Heart left ventricle (tissue), 16 donors: ENCODE measurements around the gene TC2N. TPM values are rescaled to one million over a fixed set of nuclear protein-coding genes. Genes with fewer than 3 reads are reported as not detected.
"Not testable (repeated sequence)": the region's sequence is repeated elsewhere in the genome, so short reads cannot be mapped to it uniquely, and the experiment has no call there.

Source experiments
- ATAC-seq, 4 donors: fragments of 200-7000 bp; cut with Tn5 transposase; one replicate each; pipeline ENCODE4 v1.9.1; 2020 to 2022; ENCODE audit warnings: moderate library complexity in 4 of 4, mild to moderate bottlenecking in 3 of 4, moderate number of reproducible peaks in 1 of 4
- DNase-seq, 5 donors: peaks; one replicate each; pipeline ENCODE4 v3.0.0-alpha.2; 2020
- H3K27ac ChIP-seq, 12 donors: fragments of 200-600 bp; sonication (generic) in 4 of 12; one replicate each; pipeline versions ENCODE4 v1.5.0 to v1.8.0; 2016 to 2022; ENCODE audit warnings: mild to moderate bottlenecking in 2 of 12
- H3K27me3 ChIP-seq, 9 donors: fragments of 200-600 bp; sonication (generic) in 2 of 9; one replicate each; pipeline versions ENCODE4 v1.5.1 to v1.8.0; 2016 to 2022; ENCODE audit warnings: mild to moderate bottlenecking in 3 of 9
- H3K36me3 ChIP-seq, 9 donors: fragments of 200-600 bp; sonication (generic) in 2 of 9; one replicate each; pipeline versions ENCODE4 v1.5.0 to v1.8.0; 2018 to 2022; ENCODE audit warnings: mild to moderate bottlenecking in 2 of 9
- H3K4me1 ChIP-seq, 12 donors: fragments of 200-600 bp; sonication (generic) in 4 of 12; one replicate each; pipeline versions ENCODE4 v1.5.0 to v1.8.0; 2016 to 2022; ENCODE audit warnings: mild to moderate bottlenecking in 3 of 12
- H3K4me3 ChIP-seq, 12 donors: fragments of 200-600 bp; sonication (generic) in 4 of 12; one replicate each; pipeline versions ENCODE4 v1.5.0 to v1.8.0; 2017 to 2022; ENCODE audit warnings: mild to moderate bottlenecking in 9 of 12, moderate library complexity in 4 of 12
- H3K9me3 ChIP-seq, 12 donors: fragments of 200-600 bp; sonication (generic) in 4 of 12; one replicate each; pipeline versions ENCODE4 v1.5.0 to v1.8.0; 2016 to 2022; ENCODE audit warnings: mild to moderate bottlenecking in 1 of 12
- CTCF ChIP-seq, 12 donors: fragments of 200-600 bp; sonication (generic) in 4 of 12; IDR thresholded peaks; one replicate each; pipeline versions ENCODE4 v1.5.0 to v1.8.0; 2018 to 2022; ENCODE audit warnings: antibody characterized with exemption in 12 of 12, mild to moderate bottlenecking in 5 of 12
- POLR2A ChIP-seq, 2 donors: fragments of 450-650 bp; IDR thresholded peaks; one replicate each; pipeline ENCODE4 v1.6.1; 2017; ENCODE audit warnings: antibody characterized with exemption in 2 of 2, mild to moderate bottlenecking in 2 of 2, moderate library complexity in 2 of 2
- WGBS, 4 donors: extraction: QIAGEN DNeasy Blood & Tissue Kit in 2 of 4; methylation state at CpG; one replicate each; pipeline versions ENCODE4 v1.1.5 to v1.1.7; 2013 to 2018; 5-methylcytosine and 5-hydroxymethylcytosine counted together
- intact Hi-C, 10 donors: fragments of 100-400 bp; cut with DNase I; formaldehyde crosslinking; loops; one replicate each; pipeline versions ENCODE4 v1.11.1 to v1.14.2; 2022
- polyA plus RNA-seq, 2 donors: library from polyadenylated mRNA; stranded (reverse); fragments of 200-250 nt; gene quantifications; one replicate each; pipeline ENCODE4 v1.2.3, GENCODE V29; 2013
- total RNA-seq, 9 donors: library from RNA; depleted of rRNA in 2 of 9; stranded (reverse); fragments of >200 nt in 2 of 9; fragmentation: NEBNext Ultra II Directional in 3 of 9; extraction: Animal tissue kit (Norgen Biotek cat#: 25700) in 3 of 9; gene quantifications; one replicate each; pipeline versions ENCODE4 v1.1.0 to v1.2.4, GENCODE V29; 2016 to 2023
- donor health status: ischemic (EF 13 %, LVEDD 7.1; RV severe dilation, severe dysfunction).
- donor health status: healthy with polysubstance abuse.
- donor health status: DM: no; HTN: yes; CAD: no.
- donor health status: DM: no; HTN: no; CAD: no.
- donor health status: ischemic (EF 25% LVEDD 6.9; RV normal size, moderate dysfunction).
- donor health status: ischemic (EF 25% LVEDD 5.7; RV mildly dilated, moderate dysfunction).
- donor health status: healthy.
- donor health status: DM: yes; HTN: yes; CAD: no.
- donor health status: ischemic (EF 35%, LVEDD 5.7; RV mildly dilated, moderate dysfunction).
- donor health status: nonischemic (EF 11% LVEDD 7.7; RV severe dilation, severe dysfunction).
- donor health status: DM: yes; HTN: yes; CAD: no.
- donor health status: PGD.
- donor health status: ischemic (EF 29% LVEDD 5.4; RV normal size, mild dysfunction).
- donor health status: nonischemic (EF 23%, LVEDD 6.1; RV moderate dilation, normal function).

TC2N gene
- total and polyA plus RNA-seq, 11 donors = 1.1 to 17.1 (median 2.8) TPM

- Histone ChIP-seq H3K4me1 (peaks cover 0 to 65% (median 13%) of the 10 kb centered on the region in 12 donors), H3K9me3 (no peaks in the 10 kb centered on the region), H3K4me3 (no peak overlapping the region), H3K36me3 (no peaks in the 10 kb centered on the region), H3K27ac (peak overlapping the region in 3 of 12 donors; percentile 4 to 78 (median 66)), H3K27me3 (no peaks in the 10 kb centered on the region)
- no peak for TF ChIP-seq POLR2A (IDR thresholded peaks at IDR 0.05)
- TF ChIP-seq CTCF (IDR thresholded peaks at IDR 0.05) = no peak
- intact Hi-C loops = no loop called here
- DNase-seq (no peak), ATAC-seq (no peak)
- 79 to 85% (median 84%) methylated on average over 5 of the region's 5 CpGs for WGBS, 4 donors
Observed at GRCh38 chr14:91898372-91898771, 31.0 kb upstream of the TC2N start.

- H3K9me3 ChIP-seq, intact Hi-C loops, H3K36me3 ChIP-seq, DNase-seq, H3K27me3 ChIP-seq, ATAC-seq, H3K4me3 ChIP-seq: not testable (repeated sequence)
- H3K27ac ChIP-seq = peak overlapping the region; percentile 15 to 78 (median 50)
- peaks cover 0 to 65% (median 10%) of the 10 kb centered on the region in 12 donors for H3K4me1 ChIP-seq
- 80 to 92% (median 91%) methylated on average over 5 of the region's 5 CpGs for WGBS, 4 donors
Observed at GRCh38 chr14:91897716-91898115, 30.4 kb upstream of the TC2N start.

GRCh38 chr14:91897106-91897701 lies 29.9 kb upstream of the TC2N start:
- no peak for TF ChIP-seq POLR2A (IDR thresholded peaks at IDR 0.05)
- no peak for TF ChIP-seq CTCF (IDR thresholded peaks at IDR 0.05)
- intact Hi-C loops = no loop called here
- Histone ChIP-seq H3K4me3 (no peak overlapping the region), H3K27me3 (no peaks in the 10 kb centered on the region), H3K4me1 (peaks cover 0 to 65% (median 12%) of the 10 kb centered on the region in 12 donors), H3K27ac (peak overlapping the region; percentile 15 to 78 (median 50)), H3K9me3 (no peaks in the 10 kb centered on the region), H3K36me3 (no peaks in the 10 kb centered on the region)
- ATAC-seq (peak; percentile 62 to 86 (median 80)), DNase-seq (peak in 4 of 5 donors; percentile 54 to 81 (median 64))
- 38 to 54% (median 48%) methylated on average over 10 of the region's 10 CpGs for WGBS, 4 donors

- intact Hi-C loops = no loop called here
- TF ChIP-seq POLR2A (IDR thresholded peaks at IDR 0.05) (no peak), CTCF (IDR thresholded peaks at IDR 0.05) (no peak)
- no peaks in the 10 kb centered on the region for H3K9me3 ChIP-seq
- ATAC-seq (no peak), DNase-seq (no peak)
- 89 to 96% (median 91%) methylated on average over 4 of the region's 4 CpGs for WGBS, 4 donors
- H3K36me3 ChIP-seq = no peaks in the 10 kb centered on the region
- H3K4me3 ChIP-seq = no peak overlapping the region
- H3K27ac ChIP-seq = peak overlapping the region in 8 of 12 donors; percentile 22 to 78 (median 51)
- peaks cover 0 to 63% (median 14%) of the 10 kb centered on the region in 12 donors for H3K4me1 ChIP-seq
- H3K27me3 ChIP-seq = no peaks in the 10 kb centered on the region
Observed at GRCh38 chr14:91896419-91896818, 29.1 kb upstream of the TC2N start.

GRCh38 chr14:91893669-91894068 lies 26.3 kb upstream of the TC2N start:
- no peak for ATAC-seq
- TF ChIP-seq CTCF (IDR thresholded peaks at IDR 0.05) (no peak), POLR2A (IDR thresholded peaks at IDR 0.05) (no peak)
- intact Hi-C loops = no loop called here
- no peaks in the 10 kb centered on the region for H3K27me3 ChIP-seq
- peaks cover 0 to 9% (median 0%) of the 10 kb centered on the region in 9 donors for H3K36me3 ChIP-seq
- peak overlapping the region in 3 of 12 donors; percentile 23 to 53 (median 49) for H3K27ac ChIP-seq
- DNase-seq = no peak
- peaks cover 2 to 69% (median 32%) of the 10 kb centered on the region in 12 donors for H3K4me1 ChIP-seq
- 75 to 85% (median 80%) methylated on average over 4 of the region's 4 CpGs for WGBS, 4 donors
- no peak overlapping the region for H3K4me3 ChIP-seq
- H3K9me3 ChIP-seq = no peaks in the 10 kb centered on the region
